GM11168 (cell line): ENCODE results near the gene FHL1.
"Not testable (repeated sequence)": the region's sequence is repeated elsewhere in the genome, so short reads cannot be mapped to it uniquely, and the experiment has no call there.

Experiments used
- in situ Hi-C: fragments of 300-500 bp; cut with MboI; formaldehyde crosslinking; loops from one replicate; pipeline ENCODE4 v1.12.0; 2022; ENCODE audit warnings: low sequenced_read_pairs; ENCODE audit not compliant: unreplicated experiment

FHL1 gene

GRCh38 chrX:136147315-136147901, at the start of gene FHL1:
Gene FHL1, plus strand, starts transcription at chrX:136147533.
- in situ Hi-C loops: no loop called here

GRCh38 chrX:136097871-136098805, 49.2 kb upstream of the FHL1 start:
- in situ Hi-C loops: no loop called here

GRCh38 chrX:136104936-136105335, 42.4 kb upstream of the FHL1 start:
- in situ Hi-C loops: no loop called here

DNA sequence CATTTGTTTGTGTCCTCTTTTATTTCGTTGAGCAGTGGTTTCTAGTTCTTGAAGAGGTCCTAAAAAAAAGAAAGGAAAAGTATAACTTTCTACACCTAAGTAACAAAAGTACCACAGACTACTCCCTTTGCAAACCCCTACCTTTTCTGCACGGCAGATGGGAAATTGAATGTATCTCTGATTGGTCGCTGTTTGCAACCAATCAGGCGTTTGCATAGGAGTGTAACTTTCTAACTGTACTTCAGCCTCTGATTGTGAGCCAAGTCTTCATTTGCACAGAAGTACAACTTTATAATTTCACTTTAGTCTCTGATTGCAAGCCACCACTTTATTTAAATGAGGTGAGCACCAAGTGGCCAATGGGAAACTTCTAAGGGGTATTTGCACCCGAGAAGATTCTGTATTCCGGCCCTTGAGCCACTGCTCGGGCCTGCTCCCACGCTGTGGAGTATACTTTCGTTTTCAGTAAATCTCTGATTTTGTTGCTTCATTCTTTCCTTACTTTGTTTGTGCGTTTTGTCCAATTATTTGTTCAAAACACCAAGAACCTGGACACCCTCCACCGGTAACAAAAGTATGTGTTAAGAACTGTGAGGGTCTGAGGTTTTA, 40.3 kb upstream of the FHL1 start:
- in situ Hi-C loops: no loop called here

GRCh38 chrX:136108905-136109304, 38.4 kb upstream of the FHL1 start:
- in situ Hi-C loops: not testable (repeated sequence)

- in situ Hi-C loops: no loop called here
These were observed 35.0 kb upstream of the FHL1 start for GRCh38 chrX:136112286-136112685.

DNA sequence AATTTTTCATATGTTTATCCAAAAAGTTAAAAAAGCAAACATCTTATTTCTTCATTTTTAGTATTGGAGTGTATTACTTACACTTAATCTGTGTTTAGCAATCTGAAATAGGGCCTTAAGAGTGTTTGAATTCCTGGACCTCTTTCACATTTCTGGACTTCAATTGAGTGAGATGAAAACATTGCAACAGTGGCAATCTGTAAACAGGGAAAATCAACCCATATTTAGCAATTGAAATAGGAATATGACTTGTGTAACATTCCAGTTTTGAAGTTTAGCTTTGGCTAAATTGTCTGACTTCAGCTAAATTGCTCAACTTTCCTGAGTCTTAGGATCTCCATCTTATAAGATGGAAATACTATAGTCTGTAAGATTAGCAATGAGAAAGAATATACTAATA, 34.6 kb upstream of the FHL1 start:
- in situ Hi-C loops: no loop called here

DNA sequence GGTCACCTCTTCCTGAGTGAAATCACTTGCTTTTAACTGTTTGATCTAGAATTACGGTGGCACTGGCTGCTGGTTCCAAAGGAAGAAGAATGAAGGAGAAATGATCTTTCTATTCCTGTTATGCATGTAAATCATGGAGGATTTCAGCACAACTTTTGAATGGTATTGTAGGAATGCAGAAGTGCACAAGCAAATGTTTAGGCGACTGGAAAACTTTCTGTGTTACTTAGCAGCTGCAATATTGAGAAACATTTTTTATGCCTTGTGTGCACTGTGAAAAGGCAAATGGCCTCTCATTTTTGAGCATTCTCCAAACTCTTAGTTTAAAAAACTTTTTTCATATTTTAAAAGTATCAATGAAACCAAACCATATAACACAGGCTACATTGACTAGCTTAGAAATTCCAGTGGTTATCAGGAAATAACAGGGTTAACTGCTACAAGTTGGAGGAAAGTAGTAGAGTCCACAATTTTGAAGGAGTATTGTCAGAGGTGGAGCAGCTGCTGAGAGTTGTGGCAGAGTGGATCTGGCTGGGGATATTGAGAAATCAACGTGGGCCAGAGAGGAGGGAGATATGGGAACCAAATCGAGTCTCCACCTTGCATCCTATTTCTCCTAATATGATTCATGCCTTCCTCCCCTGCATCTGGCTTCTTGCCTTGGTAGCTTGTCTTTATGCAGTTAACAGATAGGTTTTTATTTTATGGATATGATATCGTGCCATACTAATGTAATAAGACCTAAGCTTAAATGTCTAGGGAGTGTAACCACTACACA, 32.0 kb upstream of the FHL1 start:
- in situ Hi-C loops: no loop called here

DNA sequence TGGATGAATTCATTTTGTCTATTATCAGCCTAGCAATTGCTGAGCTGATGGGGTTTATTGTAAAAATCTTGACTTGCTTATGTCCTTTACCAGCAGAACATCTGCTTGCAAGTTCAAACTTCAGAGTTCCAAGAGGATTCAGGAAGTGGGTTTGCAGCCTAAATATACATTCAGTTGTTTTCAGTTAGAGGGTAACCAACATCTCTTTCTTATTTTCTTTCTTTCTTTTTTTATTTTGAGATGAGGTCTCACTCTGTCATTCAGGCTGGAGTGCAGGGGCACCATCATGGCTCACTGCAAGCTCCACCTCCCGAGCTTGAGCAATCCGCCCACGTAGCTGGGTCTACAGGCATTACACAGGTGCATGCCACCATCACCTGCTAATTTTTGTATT, 31.4 kb upstream of the FHL1 start:
- in situ Hi-C loops: no loop called here

DNA sequence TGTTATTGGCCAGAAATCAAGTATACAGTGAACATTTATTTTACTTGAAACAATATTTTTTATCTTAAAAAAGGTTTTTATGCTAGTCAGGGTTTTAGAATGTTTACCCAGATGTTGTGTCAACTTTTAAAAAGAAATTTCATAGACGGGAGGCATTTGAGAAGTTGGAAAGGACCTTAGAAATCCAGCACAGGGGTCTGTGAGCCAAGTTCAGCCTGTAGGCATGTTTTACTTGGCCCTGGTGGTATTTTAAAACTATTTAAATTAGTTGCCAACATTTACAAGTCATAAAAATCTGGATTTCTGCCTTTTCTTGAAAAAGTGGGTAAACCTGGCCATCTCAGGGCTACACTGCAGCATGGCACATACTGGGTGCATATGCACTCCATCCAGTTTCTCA, 25.5 kb upstream of the FHL1 start:
- in situ Hi-C loops: no loop called here

DNA sequence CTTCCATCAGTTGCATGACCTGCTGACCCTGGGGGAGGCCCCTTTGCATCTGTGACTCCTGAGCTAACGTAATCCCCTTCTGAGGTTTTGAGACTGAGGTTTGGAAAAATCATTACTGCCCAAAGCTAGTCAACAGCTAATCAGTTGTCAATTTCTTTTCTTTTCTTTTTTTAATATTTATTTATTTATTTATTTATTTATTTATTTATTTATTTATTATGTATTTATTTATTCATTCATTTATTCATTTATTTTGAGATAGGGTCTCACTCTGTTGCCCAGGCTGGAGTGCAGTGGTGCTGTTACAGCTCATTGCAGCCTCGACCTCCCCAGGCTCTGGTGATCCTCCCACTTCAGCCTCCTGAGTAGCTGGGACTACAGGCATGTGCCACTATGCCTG, 25.1 kb upstream of the FHL1 start:
- in situ Hi-C loops: no loop called here

- in situ Hi-C loops: no loop called here
These were observed 22.2 kb upstream of the FHL1 start for GRCh38 chrX:136125106-136125505.

GRCh38 chrX:136126371-136126770, 21.0 kb upstream of the FHL1 start:
- in situ Hi-C loops: no loop called here

- in situ Hi-C loops: no loop called here
These were observed 20.4 kb upstream of the FHL1 start for GRCh38 chrX:136126872-136127406.

DNA sequence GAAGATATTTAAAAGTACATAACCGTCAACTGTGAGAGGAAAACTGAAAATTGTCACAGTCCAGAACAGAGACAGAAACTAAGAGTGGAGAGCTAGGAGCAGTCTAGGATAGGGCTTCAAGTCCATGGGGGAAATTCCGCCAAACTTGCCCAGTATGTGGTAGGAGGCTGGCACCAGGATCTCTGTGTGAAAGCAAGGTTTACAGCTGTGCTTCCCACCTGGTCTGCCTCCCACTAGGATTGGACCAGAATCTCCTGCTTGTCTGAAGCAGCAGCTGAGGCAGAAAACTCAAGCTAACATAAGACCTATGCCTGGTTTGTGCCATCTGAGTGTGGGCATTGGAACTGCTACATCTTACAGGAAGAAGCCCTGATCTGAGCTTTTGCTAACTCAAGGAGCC, 18.6 kb upstream of the FHL1 start:
- in situ Hi-C loops: no loop called here

DNA sequence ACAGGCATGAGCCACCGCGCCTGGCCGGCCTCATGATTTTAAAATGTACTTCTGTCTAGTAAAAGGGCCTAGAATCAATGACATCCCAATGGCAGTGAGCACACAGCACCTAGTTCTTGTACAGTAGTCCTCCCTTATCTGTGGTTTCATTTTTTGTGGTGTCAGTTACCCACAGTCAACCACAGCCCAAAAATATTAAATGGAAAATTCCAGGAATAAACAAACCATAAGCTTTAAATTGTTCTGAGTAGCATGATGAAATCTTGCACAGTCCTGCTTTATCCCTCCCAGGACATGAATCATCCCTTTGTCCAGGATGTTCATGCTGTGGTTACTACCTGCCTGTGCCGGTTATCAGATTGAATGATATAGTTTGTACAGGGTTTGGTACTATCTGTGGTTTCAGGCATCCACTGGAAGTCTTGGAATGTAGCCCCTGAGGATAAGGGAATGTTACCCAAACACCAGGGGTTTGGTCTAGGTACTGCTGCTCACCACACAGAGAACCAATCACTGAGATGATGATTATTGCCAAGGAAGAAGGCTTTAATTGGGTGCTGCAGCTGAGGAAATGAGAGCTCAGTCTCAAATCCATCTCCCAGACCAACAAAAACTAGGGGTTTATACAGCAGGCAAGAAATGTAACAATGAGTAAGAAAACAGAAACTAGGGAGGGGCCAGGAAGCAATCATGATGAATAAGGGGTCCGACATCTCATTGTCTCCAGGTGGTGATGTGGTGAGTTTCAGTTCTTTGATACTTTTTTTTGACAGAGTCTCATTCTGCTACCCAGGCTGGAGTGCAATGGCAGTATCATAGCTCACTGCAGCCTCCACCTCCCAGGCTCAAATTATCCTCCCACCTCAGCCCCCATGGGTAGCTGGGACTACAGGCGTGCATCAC, 16.2 kb upstream of the FHL1 start:
- in situ Hi-C loops: no loop called here

DNA sequence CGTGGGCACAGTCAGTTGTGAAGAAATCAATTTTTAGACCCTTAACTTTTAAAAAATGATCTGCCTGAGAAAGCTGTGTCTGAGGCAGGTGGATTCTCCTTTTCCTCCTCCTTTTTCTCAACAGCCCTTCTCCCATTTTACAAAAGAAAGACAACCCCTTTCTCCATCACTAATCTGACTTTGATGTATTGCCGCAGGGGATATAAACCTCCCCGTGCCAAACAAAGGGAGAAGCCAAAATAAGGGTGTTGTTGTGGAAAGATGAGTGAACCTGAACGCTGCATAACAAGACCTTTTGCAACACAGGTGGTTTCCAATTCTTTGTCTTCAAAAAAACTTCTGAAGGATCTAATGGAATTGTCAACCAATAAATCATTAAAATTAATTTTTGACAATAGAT, 8.4 kb upstream of the FHL1 start:
- in situ Hi-C loops: no loop called here

GRCh38 chrX:136141569-136141968, 5.8 kb upstream of the FHL1 start:
- in situ Hi-C loops: no loop called here

DNA sequence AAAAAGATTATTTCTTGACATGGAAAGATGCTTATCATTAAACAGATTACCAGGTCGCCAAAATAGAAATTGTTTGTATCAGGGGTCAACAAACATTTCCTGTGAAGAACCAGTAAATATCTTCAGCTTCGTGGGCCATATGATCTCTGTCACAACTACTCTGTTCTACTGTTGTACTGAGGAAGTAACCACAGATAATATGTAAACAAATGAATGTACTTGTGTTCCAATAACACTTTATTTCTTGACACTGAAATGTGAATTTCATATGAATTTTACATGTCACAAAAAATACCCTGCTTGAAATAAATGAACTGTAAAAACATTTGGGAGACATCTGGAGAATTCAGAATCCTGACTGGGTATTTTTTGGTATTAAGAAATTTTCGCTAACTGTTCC, 4.7 kb upstream of the FHL1 start:
- in situ Hi-C loops: no loop called here
